GM23338 (cell line): ENCODE measurements around the gene COQ10B.

ENCODE experiments used
- CTCF ChIP-seq, 2 experiments: fragments of 200-600 bp in 1 of 2; sonication (generic) in 1 of 2; conservative IDR thresholded peaks; 2 replicates each; pipeline versions ENCODE4 v1.5.1 to v1.6.1; 2016 to 2017; ENCODE audit warnings: antibody characterized with exemption in 2 of 2, low read depth in 2 of 2, mild to moderate bottlenecking in 2 of 2, moderate library complexity in 1 of 2
- EZH2 ChIP-seq: fragments of 200-600 bp; sonication (generic); IDR thresholded peaks from one replicate; pipeline ENCODE4 v1.8.0; 2017; ENCODE audit warnings: antibody characterized with exemption, mild to moderate bottlenecking, low read depth; ENCODE audit not compliant: unreplicated experiment
- POLR2AphosphoS5 ChIP-seq: IDR thresholded peaks from 2 replicates; pipeline ENCODE4 v1.6.1; 2016; ENCODE audit warnings: antibody characterized with exemption, low read depth
- TF ChIP-seq, protein P1 (sequence below): IDR thresholded peaks from one replicate; pipeline ENCODE4 v1.6.1; 2018; ENCODE audit warnings: antibody characterized with exemption; ENCODE audit not compliant: unreplicated experiment

GRCh38 chr2:197453123-197453913 lies at the start of gene COQ10B:
- TF ChIP-seq CTCF (conservative IDR thresholded peaks at IDR 0.05; ENCODE audit: low read depth in 2 of 2) (peak; percentile 15 to 38; a peak in 3 of 4 replicates), EZH2 (no peak), POLR2AphosphoS5 (peak; percentile 68)
- TF ChIP-seq, protein P1, sequence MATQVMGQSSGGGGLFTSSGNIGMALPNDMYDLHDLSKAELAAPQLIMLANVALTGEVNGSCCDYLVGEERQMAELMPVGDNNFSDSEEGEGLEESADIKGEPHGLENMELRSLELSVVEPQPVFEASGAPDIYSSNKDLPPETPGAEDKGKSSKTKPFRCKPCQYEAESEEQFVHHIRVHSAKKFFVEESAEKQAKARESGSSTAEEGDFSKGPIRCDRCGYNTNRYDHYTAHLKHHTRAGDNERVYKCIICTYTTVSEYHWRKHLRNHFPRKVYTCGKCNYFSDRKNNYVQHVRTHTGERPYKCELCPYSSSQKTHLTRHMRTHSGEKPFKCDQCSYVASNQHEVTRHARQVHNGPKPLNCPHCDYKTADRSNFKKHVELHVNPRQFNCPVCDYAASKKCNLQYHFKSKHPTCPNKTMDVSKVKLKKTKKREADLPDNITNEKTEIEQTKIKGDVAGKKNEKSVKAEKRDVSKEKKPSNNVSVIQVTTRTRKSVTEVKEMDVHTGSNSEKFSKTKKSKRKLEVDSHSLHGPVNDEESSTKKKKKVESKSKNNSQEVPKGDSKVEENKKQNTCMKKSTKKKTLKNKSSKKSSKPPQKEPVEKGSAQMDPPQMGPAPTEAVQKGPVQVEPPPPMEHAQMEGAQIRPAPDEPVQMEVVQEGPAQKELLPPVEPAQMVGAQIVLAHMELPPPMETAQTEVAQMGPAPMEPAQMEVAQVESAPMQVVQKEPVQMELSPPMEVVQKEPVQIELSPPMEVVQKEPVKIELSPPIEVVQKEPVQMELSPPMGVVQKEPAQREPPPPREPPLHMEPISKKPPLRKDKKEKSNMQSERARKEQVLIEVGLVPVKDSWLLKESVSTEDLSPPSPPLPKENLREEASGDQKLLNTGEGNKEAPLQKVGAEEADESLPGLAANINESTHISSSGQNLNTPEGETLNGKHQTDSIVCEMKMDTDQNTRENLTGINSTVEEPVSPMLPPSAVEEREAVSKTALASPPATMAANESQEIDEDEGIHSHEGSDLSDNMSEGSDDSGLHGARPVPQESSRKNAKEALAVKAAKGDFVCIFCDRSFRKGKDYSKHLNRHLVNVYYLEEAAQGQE: no peak
